ENCODE data around the gene OR1C1.
"Not testable (repeated sequence)": the region's sequence is repeated elsewhere in the genome, so short reads cannot be mapped to it uniquely, and the experiment has no call there.

The OR1C1 gene, protein sequence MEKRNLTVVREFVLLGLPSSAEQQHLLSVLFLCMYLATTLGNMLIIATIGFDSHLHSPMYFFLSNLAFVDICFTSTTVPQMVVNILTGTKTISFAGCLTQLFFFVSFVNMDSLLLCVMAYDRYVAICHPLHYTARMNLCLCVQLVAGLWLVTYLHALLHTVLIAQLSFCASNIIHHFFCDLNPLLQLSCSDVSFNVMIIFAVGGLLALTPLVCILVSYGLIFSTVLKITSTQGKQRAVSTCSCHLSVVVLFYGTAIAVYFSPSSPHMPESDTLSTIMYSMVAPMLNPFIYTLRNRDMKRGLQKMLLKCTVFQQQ

DNA sequence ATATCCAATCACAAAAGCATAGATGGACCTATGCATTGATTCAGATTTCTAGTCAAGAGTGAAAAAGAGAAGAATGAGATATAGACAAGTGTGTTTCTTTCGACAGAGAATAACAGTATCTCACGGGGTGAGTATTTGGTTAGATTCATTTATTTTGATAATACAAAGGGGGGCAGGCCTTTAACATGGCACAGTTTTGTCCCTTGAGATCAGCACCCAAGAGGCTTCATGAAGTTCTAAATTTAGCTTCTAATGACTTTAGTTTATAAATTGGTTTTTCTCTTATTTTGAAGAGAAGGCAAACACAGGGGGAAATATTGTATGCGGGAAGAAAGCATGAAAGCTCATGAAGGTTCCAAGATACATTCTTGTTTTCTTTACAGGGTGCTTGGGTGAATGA lies at the start of gene OR1C1:
TSS of gene OR1C1 (minus strand) at position 101 of the 400 bp plus-strand sequence. CDS start 2,150 bp downstream, outside the sequence.
- Histone ChIP-seq H3K27ac (ENCODE audit: low read depth, low read length, poor library complexity, severe bottlenecking) (no peak within 1 kb of the TSS), H3K36me3 (ENCODE audit: insufficient read depth, low read length) (no peaks in the 10 kb centered on the region), H3F3A (ENCODE audit: insufficient read depth, low read length) (no peaks in the 10 kb centered on the region), H3K4me1 (ENCODE audit: insufficient read depth, low read length, severe bottlenecking) (no peaks in the 10 kb centered on the region), H3K9me3 (ENCODE audit: low read length) (no peaks in the 10 kb centered on the region), H3K27me3 (ENCODE audit: insufficient read depth, low read length) (no peaks in the 10 kb centered on the region), H3K9me2 (ENCODE audit: low read depth, low read length) (no peaks in the 10 kb centered on the region), H2AFZ (ENCODE audit: low read length) (no peak within 1 kb of the TSS), H3K4me2 (ENCODE audit: low read length) (no peak within 1 kb of the TSS), H3K9ac (ENCODE audit: low read length) (no peak within 1 kb of the TSS), H3K4me3 (ENCODE audit: low read depth, low read length, poor library complexity, severe bottlenecking) (no peak within 1 kb of the TSS), H4K20me1 (ENCODE audit: insufficient read depth, low read length) (no peaks in the 10 kb centered on the region), H3K79me2 (ENCODE audit: insufficient read depth, low read length) (no peaks in the 10 kb centered on the region)
- TF ChIP-seq, protein P1, sequence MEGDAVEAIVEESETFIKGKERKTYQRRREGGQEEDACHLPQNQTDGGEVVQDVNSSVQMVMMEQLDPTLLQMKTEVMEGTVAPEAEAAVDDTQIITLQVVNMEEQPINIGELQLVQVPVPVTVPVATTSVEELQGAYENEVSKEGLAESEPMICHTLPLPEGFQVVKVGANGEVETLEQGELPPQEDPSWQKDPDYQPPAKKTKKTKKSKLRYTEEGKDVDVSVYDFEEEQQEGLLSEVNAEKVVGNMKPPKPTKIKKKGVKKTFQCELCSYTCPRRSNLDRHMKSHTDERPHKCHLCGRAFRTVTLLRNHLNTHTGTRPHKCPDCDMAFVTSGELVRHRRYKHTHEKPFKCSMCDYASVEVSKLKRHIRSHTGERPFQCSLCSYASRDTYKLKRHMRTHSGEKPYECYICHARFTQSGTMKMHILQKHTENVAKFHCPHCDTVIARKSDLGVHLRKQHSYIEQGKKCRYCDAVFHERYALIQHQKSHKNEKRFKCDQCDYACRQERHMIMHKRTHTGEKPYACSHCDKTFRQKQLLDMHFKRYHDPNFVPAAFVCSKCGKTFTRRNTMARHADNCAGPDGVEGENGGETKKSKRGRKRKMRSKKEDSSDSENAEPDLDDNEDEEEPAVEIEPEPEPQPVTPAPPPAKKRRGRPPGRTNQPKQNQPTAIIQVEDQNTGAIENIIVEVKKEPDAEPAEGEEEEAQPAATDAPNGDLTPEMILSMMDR (IDR thresholded peaks at IDR 0.05; ENCODE audit: low read length), result no peak
- no peak for TF ChIP-seq EZH2 (IDR thresholded peaks at IDR 0.05; ENCODE audit: borderline replicate concordance, low read length)

DNA sequence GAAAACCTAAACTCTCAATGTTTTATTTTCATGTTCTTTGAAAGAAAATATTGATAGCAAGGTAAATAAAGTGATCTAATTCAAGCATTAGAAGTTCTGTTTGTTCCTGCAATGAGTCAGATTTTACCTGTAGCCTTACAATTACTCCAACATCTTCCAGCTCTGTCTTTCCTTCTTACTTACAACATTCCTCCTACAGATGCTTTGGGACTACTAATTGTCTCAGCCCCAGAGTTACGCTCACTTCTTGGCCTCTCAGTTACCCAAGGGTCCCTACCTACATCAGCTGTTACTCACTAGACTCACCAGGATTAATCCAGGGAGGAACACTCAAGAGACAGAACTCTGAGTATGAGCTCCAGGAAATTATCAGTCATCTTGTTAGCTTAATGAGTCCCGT lies 37.2 kb upstream of the OR1C1 start:
- H3K27me3 ChIP-seq (ENCODE audit: insufficient read depth, low read length), result no peaks in the 10 kb centered on the region
- H3K4me2 ChIP-seq (ENCODE audit: low read length), result no peak overlapping the region
- no peaks in the 10 kb centered on the region for H4K20me1 ChIP-seq (ENCODE audit: insufficient read depth, low read length)
- H3K9me3 ChIP-seq (ENCODE audit: low read length), result 0 out of 2 replicates have a peak, but pooled peaks cover 3% of the 10 kb centered on the region
- no peaks in the 10 kb centered on the region for H3K36me3 ChIP-seq (ENCODE audit: insufficient read depth, low read length)
- no peak overlapping the region for H3K9ac ChIP-seq (ENCODE audit: low read length)
- H2AFZ ChIP-seq (ENCODE audit: low read length), result no peak overlapping the region
- H3K4me1 ChIP-seq (ENCODE audit: insufficient read depth, low read length, severe bottlenecking), result no peaks in the 10 kb centered on the region
- H3K4me3 ChIP-seq (ENCODE audit: low read depth, low read length, poor library complexity, severe bottlenecking), result no peak overlapping the region
- no peaks in the 10 kb centered on the region for H3F3A ChIP-seq (ENCODE audit: insufficient read depth, low read length)
- H3K79me2 ChIP-seq (ENCODE audit: insufficient read depth, low read length), result no peaks in the 10 kb centered on the region
- H3K9me2 ChIP-seq (ENCODE audit: low read depth, low read length), result no peaks in the 10 kb centered on the region
- no peak overlapping the region for H3K27ac ChIP-seq (ENCODE audit: low read depth, low read length, poor library complexity, severe bottlenecking)
- no peak for TF ChIP-seq EZH2 (IDR thresholded peaks at IDR 0.05; ENCODE audit: borderline replicate concordance, low read length)
- TF ChIP-seq, protein P1 (IDR thresholded peaks at IDR 0.05; ENCODE audit: low read length), result no peak

DNA sequence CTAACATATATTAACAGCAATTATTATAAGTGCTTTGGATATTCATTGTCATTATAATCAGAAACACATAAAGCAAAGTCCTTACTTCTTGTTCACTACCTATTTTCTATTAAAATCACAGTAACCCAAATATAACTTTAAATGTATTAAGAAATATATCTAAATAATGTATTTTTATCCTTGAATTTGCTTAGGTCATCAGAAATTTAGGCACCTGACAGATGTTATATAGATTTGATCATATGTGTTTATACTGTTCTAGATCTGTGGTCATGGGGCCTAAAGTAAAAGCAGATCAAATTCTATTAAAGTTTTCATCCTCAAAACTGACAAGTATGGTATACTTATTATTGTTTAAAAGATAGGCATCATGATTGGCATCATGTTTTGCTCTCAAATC lies 9.2 kb upstream of the OR1C1 start:
- Histone ChIP-seq H3K27ac (ENCODE audit: low read depth, low read length, poor library complexity, severe bottlenecking) (no peak overlapping the region), H3K4me2 (ENCODE audit: low read length) (no peak overlapping the region), H3K4me1 (ENCODE audit: insufficient read depth, low read length, severe bottlenecking) (no peaks in the 10 kb centered on the region), H3K36me3 (ENCODE audit: insufficient read depth, low read length) (no peaks in the 10 kb centered on the region), H3K27me3 (ENCODE audit: insufficient read depth, low read length) (no peaks in the 10 kb centered on the region), H3K9ac (ENCODE audit: low read length) (no peak overlapping the region), H3K79me2 (ENCODE audit: insufficient read depth, low read length) (no peaks in the 10 kb centered on the region), H2AFZ (ENCODE audit: low read length) (no peak overlapping the region), H3K9me2 (ENCODE audit: low read depth, low read length) (no peaks in the 10 kb centered on the region), H4K20me1 (ENCODE audit: insufficient read depth, low read length) (no peaks in the 10 kb centered on the region), H3F3A (ENCODE audit: insufficient read depth, low read length) (no peaks in the 10 kb centered on the region), H3K4me3 (ENCODE audit: low read depth, low read length, poor library complexity, severe bottlenecking) (no peak overlapping the region), H3K9me3 (ENCODE audit: low read length) (no peaks in the 10 kb centered on the region)
- TF ChIP-seq, protein P1 (IDR thresholded peaks at IDR 0.05; ENCODE audit: low read length), result no peak
- TF ChIP-seq EZH2 (IDR thresholded peaks at IDR 0.05; ENCODE audit: borderline replicate concordance, low read length), result no peak

DNA sequence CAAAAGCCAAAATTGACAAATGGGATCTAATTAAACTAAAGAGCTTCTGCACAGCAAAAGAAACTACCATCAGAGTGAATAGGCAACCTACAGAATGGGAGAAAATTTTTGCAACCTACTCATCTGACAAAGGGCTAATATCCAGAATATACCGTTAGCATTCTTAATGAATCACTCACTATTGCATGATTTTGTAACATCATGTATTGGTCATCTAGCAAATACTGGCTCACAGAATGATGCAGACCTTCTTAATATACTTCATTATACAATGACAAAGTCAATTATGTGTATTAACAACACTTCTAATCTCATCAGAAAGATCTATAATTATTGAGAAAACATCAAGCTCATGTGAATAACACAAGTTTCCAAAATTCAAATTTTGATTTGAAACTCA lies 6.0 kb downstream of the OR1C1 start:
- H2AFZ ChIP-seq (ENCODE audit: low read length); H3K9ac ChIP-seq (ENCODE audit: low read length); H3K9me3 ChIP-seq (ENCODE audit: low read length); H3K79me2 ChIP-seq (ENCODE audit: insufficient read depth, low read length); H3K36me3 ChIP-seq (ENCODE audit: insufficient read depth, low read length); H3K9me2 ChIP-seq (ENCODE audit: low read depth, low read length); H3K27ac ChIP-seq (ENCODE audit: low read depth, low read length, poor library complexity, severe bottlenecking); H3F3A ChIP-seq (ENCODE audit: insufficient read depth, low read length); H3K4me3 ChIP-seq (ENCODE audit: low read depth, low read length, poor library complexity, severe bottlenecking); H3K4me2 ChIP-seq (ENCODE audit: low read length); H3K4me1 ChIP-seq (ENCODE audit: insufficient read depth, low read length, severe bottlenecking); H3K27me3 ChIP-seq (ENCODE audit: insufficient read depth, low read length); H4K20me1 ChIP-seq (ENCODE audit: insufficient read depth, low read length): not testable (repeated sequence)
